ENCODE data around the gene RACGAP1.
"Not testable (repeated sequence)": the region's sequence is repeated elsewhere in the genome, so short reads cannot be mapped to it uniquely, and the experiment has no call there.

The RACGAP1 gene

GRCh38 chr12:50024805-50025186, 498 bp downstream of the RACGAP1 start:
- ATAC-seq: peak; percentile 7 to 23

GRCh38 chr12:50024227-50024626, 1.1 kb downstream of the RACGAP1 start:
- no peak for ATAC-seq

- ATAC-seq: no peak
Measured at GRCh38 chr12:50022903-50023302, 2.4 kb downstream of the RACGAP1 start.

GRCh38 chr12:50021031-50021430, 4.3 kb downstream of the RACGAP1 start:
- ATAC-seq: no peak

DNA sequence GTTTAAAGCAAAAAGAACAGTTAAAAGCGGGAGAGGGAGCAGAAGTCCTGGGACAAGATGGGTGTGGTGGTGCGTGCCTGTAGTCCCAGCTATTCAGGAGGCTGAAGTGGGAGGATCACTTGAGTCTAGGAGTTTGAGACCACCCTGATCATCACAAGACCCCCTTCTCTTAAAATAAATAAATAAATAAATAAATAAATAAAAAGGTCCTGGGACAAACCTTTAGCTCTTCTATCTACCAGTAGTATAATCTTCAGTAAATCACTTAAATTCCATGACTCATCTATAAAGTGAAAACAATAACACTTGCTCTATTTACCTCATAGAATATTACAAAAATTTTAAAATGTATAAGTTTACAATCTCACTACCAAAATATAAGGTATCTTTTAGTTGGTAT, 5.8 kb downstream of the RACGAP1 start:
- no peak for ATAC-seq

- no peak for ATAC-seq
Measured at GRCh38 chr12:50018968-50019367, 6.3 kb downstream of the RACGAP1 start.

DNA sequence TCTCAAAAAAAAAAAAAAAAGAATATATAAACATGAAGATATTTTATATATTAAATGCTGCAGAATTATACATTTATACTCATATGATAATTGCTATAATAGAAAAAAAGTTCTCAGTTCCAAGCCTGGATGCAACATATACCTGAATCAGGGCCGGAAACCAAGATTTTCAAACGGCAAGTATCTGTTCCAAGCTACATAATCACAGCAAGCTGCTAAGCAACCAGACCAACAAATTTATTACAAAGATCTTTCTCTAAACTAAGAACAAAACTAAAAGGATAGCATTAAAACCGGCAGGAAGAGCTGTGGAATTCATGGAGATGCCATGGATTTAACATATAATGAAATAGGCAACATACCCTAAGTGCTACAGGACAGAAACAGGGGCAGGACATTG, 7.1 kb downstream of the RACGAP1 start:
- no peak for ATAC-seq

- ATAC-seq: no peak
Measured at GRCh38 chr12:50017641-50018040, 7.7 kb downstream of the RACGAP1 start.

DNA sequence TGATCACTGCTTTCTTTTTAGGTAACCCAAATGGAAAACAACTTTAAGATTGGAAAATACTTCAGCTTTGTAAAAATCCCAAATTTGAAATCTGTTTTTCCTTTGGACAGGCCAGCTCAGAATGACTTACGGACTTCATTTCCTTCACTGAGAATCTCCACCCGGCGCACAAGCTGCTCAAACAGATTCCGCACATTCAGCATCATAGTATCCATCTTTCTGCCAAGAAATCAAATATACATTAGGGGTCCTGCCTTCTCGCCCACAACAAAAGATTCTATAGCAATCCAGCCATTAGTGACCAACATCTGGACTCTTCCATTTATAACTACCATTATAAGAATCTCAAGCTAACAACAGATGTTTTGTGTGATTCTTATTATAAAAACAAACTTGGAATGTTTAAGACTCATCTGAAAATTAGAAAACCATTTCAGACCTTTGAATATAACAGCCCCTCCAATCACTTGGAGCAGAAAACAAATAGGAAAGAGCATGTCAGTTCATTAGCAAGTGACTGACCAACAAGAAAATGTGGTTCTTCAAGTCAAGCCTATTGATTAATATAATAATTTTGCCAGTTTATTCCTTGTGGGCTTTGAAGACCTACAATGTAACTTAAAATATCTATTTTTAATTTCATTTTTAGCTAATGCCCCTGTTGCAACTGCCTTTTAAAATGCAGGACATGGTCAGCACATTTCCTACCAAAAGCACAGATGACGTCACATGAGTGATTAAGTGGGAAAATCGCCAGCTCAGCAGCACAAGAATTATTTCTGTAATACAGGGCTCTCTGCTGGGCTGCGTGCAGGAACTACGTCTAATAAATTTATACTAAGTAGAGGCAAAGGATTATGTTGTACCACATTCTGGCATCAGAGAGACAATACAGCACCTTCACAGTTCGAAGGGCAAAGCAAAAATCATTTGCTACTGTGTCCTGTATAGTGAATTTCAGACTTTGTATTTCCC, 8.5 kb downstream of the RACGAP1 start:
- ATAC-seq: no peak

- no peak for ATAC-seq
Measured at GRCh38 chr12:50014342-50014741, 11.0 kb downstream of the RACGAP1 start.

DNA sequence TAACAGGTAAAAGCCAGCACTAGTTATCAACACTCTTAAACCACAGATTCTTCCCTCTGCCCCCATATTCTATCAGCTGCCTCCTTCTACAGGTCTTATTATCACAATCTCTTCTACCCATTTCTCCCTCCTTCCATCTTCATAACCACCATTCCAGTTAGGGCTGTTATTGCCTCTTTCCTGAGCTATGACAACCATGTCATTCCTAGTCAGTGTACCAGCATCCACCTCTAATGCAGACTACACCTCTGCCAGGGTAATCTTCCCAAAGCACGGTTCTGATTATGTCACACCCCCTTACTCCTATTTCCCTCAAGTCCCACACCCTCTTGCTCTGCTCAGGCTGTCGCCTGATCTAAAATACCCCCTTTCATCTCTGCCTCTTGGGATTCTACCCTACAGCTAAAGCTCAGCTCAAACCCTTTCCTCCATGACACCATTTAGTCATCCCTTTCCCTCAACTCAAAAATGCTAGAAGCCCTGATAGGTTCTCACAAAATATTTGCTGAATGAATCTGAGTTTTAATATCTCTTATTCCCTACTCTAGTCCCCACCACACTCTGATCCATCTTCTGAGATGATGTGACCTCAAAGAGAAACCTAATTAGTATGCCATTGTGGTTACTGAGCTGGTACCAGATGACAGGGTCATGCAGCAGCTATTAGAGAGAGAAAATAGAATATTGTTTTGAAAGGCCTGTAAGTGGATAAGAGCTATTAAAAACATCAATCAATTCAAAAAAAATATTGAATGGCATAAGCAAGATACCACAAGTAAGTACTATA, 11.7 kb downstream of the RACGAP1 start:
- ATAC-seq: peak; percentile 93 to 94

- no peak for ATAC-seq
Measured at GRCh38 chr12:50006754-50007442, 18.4 kb downstream of the RACGAP1 start.

GRCh38 chr12:50006280-50006679, 19.0 kb downstream of the RACGAP1 start:
- ATAC-seq: no peak

DNA sequence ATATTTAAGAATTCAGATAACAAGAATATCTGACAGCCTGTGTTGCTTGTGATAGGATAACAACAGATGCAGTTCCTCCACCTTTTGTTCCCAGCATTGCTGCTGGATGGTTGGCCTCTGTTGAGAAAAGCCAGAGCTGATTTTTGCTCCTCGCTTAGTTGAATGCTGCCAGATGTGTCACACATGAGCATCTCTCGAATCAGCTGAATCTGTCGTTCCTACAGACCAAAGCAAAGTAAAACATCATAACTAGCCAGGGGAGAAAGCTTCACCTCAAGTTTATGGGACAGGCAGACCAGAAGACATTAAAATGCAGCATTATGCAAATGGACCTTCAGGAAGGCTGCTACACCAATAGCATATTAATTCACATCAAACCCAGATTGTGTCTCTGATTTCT, 20.1 kb downstream of the RACGAP1 start:
- ATAC-seq: no peak

DNA sequence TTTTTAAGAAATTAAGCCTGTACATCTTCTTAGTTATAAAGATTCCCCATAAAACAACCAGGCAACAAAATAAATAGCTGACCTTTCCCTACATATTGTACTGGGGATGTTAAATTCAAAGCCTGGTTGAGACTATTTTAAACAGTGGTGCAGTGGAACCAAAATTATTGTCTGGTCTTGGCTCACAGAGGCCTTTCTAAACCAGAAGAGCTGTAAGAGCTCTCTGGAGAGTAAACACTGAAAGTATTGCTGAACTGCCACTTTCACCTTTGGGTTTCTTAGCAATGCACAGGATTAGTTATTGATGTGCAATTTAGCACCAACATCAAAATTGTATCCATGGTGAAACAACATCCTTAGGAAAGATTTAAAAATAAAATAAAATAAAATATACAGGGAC, 20.6 kb downstream of the RACGAP1 start:
- no peak for ATAC-seq

- no peak for ATAC-seq
Measured at GRCh38 chr12:50003595-50003994, 21.7 kb downstream of the RACGAP1 start.

GRCh38 chr12:49998453-49998852, 26.8 kb downstream of the RACGAP1 start:
- no peak for ATAC-seq

DNA sequence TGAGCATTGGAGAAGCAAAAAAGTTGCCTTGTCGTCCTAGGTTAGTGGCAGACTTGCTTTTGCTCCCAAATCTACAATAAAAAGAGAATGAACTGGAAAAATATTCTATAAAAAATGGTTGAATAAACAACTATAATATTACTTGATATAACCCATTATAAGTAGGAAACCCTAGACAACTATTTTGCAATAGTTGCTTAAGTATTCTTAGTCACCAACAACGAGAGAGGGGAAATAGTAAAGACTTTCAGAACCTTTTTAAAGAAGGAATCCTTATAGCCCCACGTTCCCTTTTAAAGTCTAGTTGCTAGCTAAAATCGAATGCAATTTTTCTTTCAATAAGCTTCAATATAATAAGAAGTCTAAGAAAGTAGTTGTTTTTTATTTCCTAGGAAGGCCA, 35.0 kb downstream of the RACGAP1 start:
- ATAC-seq: no peak

DNA sequence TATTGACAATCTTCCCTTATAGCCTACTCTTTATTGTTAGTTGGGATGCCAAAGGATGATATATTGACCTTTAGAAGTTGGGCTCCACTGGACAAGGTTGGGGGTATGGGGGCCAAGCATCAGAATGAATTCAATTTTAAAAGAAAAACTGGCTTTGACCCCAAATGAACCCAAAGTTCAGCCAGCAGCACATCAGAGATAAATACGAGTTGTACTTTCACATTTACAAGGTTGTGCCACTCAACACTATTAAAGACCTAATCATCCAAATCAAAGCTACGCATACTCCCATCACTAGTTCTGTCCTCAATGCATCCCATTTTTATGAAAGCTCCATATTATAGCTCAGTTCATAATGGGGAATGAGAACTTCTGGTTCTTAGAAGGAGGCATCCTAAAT, 35.9 kb downstream of the RACGAP1 start:
- ATAC-seq: not testable (repeated sequence)

DNA sequence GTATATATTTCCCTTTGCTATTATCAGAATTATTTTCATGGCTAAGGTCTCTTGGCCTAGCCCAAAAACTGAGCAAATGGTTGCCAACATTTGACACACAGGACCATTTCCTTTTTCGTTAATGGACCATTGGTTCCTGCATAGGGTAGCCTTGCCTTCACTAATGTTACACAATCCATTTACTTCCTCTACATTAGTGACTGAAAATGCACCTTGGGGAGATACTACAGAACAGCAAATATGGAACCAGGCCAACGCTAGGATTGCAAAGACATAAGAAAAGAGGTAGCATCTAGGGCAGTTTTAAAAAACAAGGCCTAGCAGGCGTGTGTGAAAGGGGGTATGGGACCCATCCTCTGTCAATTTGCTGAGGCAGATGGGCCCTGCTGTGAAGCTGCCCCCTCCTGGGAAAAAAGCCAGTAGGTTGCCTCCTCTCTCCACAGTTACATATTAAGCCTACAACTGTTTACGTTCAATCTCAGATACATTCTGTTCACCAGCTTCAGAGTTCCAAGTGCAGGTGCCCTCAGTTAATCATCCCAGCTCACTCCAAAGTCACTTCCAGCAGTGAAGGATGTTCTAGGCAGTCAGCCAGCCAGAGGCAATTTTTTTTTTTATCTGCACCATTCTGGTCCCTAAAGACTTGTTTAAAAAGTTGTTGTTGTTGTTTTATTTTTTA, 37.5 kb downstream of the RACGAP1 start:
- ATAC-seq: no peak

GRCh38 chr12:49986476-49986875, 38.8 kb downstream of the RACGAP1 start:
- not testable (repeated sequence) for ATAC-seq

GRCh38 chr12:49985981-49986380, 39.3 kb downstream of the RACGAP1 start:
- ATAC-seq: peak; percentile 51 to 65
